HG02610 (cell line): ENCODE results near the gene TGM4.
"Not testable (repeated sequence)": the region's sequence is repeated elsewhere in the genome, so short reads cannot be mapped to it uniquely, and the experiment has no call there.

ENCODE experiments used
- ATAC-seq: cut with Tn5 transposase; IDR thresholded peaks from one replicate; pipeline ENCODE4 v1.9.1; 2021; ENCODE audit warnings: mild to moderate bottlenecking, moderate library complexity; ENCODE audit not compliant: unreplicated experiment

TGM4 gene

DNA sequence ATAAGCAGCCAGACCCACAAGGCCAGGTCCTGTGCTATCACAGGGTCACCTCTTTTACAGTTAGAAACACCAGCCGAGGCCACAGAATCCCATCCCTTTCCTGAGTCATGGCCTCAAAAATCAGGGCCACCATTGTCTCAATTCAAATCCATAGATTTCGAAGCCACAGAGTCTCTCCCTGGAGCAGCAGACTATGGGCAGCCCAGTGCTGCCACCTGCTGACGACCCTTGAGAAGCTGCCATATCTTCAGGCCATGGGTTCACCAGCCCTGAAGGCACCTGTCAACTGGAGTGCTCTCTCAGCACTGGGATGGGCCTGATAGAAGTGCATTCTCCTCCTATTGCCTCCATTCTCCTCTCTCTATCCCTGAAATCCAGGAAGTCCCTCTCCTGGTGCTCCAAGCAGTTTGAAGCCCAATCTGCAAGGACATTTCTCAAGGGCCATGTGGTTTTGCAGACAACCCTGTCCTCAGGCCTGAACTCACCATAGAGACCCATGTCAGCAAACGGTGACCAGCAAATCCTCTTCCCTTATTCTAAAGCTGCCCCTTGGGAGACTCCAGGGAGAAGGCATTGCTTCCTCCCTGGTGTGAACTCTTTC is 39.6 kb downstream of the TGM4 start:
- ATAC-seq, result no peak

GRCh38 chr3:44914936-44915335 is 40.5 kb downstream of the TGM4 start:
- ATAC-seq, result no peak

GRCh38 chr3:44915702-44916438 is 41.5 kb downstream of the TGM4 start:
- no peak for ATAC-seq

GRCh38 chr3:44918087-44918486 is 43.7 kb downstream of the TGM4 start:
- ATAC-seq, result no peak

GRCh38 chr3:44918581-44918980 is 44.2 kb downstream of the TGM4 start:
- no peak for ATAC-seq

- no peak for ATAC-seq
Observed at GRCh38 chr3:44920081-44920480, 45.7 kb downstream of the TGM4 start.

DNA sequence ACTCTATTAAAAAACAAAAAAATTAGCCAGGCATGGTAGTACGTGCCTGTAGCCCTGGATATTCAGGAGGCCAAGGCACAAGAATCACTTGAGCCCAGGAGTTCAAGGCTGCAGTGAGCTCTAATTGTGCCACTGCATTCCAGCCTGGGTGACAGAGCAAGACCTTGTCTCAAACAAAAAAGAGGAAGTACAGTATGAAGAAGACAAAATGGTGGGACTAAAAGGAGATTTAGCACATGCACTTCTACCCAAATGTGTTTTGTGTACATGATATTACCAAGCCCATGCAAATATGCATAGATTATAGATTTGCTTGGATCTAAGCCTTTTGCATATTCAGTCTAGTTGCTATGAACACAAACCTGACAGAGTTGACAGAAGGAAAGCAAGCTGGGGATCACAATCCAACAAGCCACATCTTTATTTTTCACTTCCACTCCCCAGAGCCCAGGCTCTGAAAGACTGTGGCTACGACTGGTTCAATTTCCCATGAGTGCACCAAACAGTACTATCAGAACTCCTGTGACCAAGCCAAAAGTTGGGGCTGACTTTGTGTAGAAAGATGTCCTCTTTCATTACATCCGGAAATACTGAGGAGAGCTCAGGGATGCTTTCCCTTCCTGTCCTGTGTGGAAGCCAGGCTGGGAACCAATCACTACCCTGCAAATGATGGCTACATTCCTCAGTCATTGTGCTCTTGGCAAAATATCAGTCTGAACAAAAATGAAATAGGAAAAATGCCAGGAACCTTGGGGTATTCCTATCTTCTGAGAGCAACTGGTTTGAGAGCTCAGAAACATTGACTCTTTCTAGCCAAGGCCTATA is 49.4 kb downstream of the TGM4 start:
- no peak for ATAC-seq

DNA sequence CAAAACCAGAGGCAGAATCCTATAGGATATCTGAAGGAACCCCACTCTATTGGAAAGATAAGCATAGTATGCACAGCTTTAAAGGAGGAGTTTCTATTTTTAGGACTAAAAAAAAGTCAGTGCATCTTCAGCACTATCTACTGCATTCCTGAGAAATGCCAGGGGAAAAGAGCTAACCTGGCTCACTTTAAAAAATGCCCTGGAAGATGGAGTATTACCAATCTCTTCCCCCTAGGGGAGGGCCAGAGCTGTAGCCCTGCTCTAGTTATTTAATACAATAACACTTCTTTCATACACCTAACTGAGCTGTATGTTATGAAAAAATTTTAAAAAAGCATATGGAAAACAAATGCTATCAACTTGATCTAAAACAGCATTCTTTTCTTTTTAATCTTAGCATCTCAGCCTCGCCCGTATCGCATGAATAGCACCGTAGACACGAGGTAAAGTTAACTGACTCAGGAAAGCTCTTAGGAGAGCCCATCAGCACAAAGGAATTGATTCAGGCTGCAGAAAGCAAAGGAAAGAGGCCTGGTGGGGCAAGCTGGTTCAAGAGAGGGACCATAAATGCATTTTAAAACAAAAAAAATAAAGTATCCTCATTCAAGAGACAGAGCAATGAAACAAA is 50.2 kb downstream of the TGM4 start:
- no peak for ATAC-seq

GRCh38 chr3:44926172-44926571 is 51.8 kb downstream of the TGM4 start:
- no peak for ATAC-seq

DNA sequence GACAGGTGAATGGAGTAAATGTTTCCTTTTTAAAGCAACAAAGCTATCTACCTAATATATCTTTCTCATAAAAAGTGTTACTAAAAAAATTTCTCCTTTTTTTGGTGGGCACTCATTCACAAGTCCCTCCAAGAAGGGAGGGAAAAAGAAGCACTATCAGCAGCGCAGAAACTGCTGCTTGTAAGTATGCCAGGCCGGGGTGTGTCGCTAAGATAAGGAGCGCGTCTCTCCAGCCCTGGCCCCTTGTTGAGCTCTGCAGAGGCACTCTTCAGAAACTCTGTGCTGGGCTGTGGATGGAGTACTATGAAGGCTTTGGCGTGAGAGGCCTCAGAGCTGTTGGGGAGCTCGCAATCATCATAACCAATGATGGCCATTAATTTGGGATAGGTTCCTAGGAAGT is 52.5 kb downstream of the TGM4 start:
- no peak for ATAC-seq

GRCh38 chr3:44927371-44927770 is 53.0 kb downstream of the TGM4 start:
- no peak for ATAC-seq

DNA sequence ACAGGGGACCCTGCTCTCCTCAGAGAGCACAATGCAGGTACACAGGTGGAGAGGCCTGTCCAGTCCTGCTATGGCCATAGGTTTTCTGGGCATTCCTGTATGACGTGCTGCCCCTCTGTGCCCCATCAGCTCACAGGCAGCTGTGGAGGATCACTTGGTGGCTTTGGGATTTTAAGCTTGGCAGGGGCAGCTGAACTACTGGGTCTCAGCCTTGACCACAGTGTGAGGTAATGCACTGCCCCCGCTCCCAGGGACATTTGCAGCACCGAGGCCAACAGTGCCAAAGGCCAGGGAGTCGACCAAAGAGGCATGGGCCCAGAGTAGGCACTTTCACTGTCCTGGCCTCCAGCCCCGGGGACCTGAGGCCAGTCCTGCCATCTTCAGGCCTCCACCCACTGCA is 55.4 kb downstream of the TGM4 start:
- no peak for ATAC-seq

DNA sequence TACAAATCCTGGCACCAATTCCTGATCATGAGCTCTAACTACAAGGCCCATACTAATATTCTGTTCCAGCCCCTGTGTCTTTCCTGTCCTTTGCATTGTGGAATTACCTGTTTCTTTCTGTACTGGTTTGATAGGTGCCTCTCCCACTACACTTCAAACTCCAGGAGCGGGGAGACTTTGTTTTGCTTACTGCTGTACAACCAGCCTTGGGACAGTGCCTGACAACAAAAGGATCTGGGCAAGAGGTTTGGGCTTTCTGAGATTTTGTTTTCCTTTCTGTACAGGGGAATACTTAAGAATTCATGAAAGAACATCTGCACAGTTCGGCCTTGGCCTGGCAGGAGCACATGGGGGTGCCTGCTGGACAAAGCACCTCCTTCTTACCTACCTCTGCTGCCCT is 56.5 kb downstream of the TGM4 start:
- ATAC-seq, result no peak

DNA sequence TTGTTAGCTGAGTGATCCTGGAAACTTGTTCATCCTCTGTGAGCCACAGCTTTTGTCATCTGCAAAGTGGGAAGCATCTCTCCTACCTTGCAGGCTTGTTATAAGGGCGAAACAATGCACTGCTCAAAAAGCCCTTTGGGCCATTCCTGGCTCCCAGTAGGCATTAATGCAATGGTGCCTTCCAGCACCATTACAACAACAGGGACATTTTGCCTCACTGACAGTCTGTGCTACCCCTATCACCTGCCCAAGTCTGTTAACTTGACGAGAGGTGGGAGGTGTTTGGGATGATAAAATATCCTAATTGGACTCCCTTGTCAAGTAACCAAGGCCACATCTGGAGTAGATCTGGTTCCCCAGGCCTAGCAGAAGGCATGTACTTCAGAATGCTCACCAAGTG is 57.4 kb downstream of the TGM4 start:
- ATAC-seq, result no peak

DNA sequence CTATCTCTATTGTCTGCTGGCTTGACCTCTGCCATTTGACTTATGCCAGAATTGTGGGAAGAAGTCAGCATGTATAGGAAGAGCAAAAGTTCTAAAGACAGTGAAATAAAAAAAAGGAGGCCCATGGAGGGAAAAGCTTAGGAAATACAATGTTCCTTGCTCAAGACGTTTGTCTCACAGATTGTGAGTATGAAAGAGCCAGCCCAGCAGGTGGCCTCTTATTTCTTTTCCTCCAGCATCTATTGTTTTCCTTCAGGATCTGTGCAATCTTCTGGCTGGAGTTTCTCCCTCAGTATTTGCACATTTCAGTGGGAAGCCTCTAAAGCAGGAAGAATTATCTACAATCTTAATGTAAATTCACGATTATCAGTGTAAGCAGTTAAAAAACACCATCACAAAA is 57.9 kb downstream of the TGM4 start:
- ATAC-seq, result no peak

DNA sequence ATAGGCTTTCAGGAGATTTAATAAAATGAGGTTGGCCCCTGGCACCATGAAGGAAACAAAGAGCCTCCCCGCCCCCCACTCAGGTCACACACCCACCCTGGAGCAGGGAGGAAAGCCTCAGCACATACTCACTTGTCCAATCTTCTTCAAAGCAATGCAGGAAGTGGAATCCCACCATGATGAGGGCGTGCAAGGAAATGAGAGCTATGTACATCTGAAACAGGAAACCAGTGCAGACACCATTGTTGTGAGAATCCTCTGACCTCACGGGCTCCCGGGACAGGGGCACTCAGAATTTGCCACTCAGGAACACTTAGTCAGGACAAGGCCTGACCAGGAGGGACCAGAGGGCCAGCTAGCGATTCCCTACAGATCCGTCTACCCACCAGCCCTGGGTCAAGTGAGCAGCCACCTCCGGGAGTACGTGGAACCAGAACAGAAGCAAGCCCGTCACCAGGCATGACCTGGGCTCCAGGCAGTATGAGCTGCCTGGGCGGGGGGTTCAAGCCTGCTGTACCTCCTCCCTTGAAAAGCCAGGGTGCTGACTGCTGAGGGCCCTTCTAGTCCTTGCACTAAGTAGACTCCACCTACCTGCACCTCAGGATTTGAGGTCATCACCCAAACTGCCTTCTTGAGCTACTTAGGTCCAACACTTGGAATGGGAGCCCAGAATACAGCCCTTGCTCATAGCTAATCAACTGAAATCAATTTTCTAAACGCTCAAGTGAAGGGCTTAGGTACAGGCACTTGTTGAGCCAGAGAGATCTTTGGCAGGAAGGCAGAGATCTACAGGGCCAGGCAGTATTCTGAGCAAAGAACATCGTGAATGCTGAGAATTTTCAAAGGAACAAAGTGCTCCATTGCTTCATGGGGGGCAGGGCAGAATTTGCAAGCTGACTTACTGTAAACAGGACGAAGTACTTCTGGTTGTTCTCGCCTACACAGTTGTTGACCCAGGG is 58.9 kb downstream of the TGM4 start:
- ATAC-seq, result no peak

DNA sequence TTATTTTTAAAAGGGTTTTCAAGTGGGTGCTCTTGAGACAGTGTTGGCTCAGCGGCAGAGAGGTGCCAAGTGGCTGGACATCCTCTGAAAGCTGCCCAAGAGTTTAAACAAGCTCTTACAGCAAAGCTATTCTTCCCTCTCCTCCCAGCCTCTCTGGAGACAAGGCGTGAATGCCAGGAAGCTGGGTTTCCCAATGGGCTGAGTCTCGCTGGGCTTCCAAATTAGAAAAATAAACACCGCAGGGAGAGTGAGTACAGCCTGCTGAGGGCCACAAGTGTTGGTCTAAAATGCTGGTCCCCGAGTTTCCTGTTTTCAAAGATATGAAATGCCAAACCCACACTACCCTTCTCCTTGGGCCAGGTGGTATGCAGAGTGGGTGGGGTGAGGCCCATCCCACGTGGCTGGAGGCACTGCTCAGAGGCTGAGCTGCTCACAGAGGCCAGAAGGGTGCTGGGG is 65.2 kb downstream of the TGM4 start:
- ATAC-seq, result no peak

GRCh38 chr3:44942202-44942921 is 68.0 kb downstream of the TGM4 start:
- ATAC-seq, result no peak

GRCh38 chr3:44948239-44948638 is 73.8 kb downstream of the TGM4 start:
- no peak for ATAC-seq

GRCh38 chr3:44949770-44950169 is 75.4 kb downstream of the TGM4 start:
- ATAC-seq, result not testable (repeated sequence)
